Measurements from ENCODE around the gene MBP.
"Not testable (repeated sequence)": the region's sequence is repeated elsewhere in the genome, so short reads cannot be mapped to it uniquely, and the experiment has no call there.

The MBP gene

GRCh38 chr18:76982038-76982437 lies 150.5 kb downstream of the MBP start:
- no peak for DNase-seq

- DNase-seq, result no peak
Observed at GRCh38 chr18:76981396-76981968, 151.1 kb downstream of the MBP start.

- DNase-seq, result no peak
Observed at GRCh38 chr18:76980663-76981395, 151.8 kb downstream of the MBP start.

- no peak for DNase-seq
Observed at GRCh38 chr18:76979906-76980305, 152.7 kb downstream of the MBP start.

- no peak for DNase-seq
Observed at GRCh38 chr18:76979111-76979751, 153.4 kb downstream of the MBP start.

GRCh38 chr18:76978616-76979015 lies 154.0 kb downstream of the MBP start:
- DNase-seq, result no peak

- no peak for DNase-seq
Observed at GRCh38 chr18:76977684-76978232, 154.8 kb downstream of the MBP start.

- DNase-seq, result peak; percentile 86
Observed at GRCh38 chr18:76977108-76977621, 155.4 kb downstream of the MBP start.

GRCh38 chr18:76975577-76976110 lies 156.9 kb downstream of the MBP start:
- no peak for DNase-seq

- no peak for DNase-seq
Observed at GRCh38 chr18:76974386-76974785, 158.2 kb downstream of the MBP start.

GRCh38 chr18:76973520-76974266 lies 158.9 kb downstream of the MBP start:
- no peak for DNase-seq

GRCh38 chr18:76972846-76973519 lies 159.6 kb downstream of the MBP start:
- DNase-seq, result no peak

- no peak for DNase-seq
Observed at GRCh38 chr18:76972241-76972640, 160.3 kb downstream of the MBP start.

GRCh38 chr18:76970770-76971559 lies 161.6 kb downstream of the MBP start:
- DNase-seq, result no peak

- no peak for DNase-seq
Observed at GRCh38 chr18:76967721-76968472, 164.7 kb downstream of the MBP start.

GRCh38 chr18:76967299-76967698 lies 165.3 kb downstream of the MBP start:
- not testable (repeated sequence) for DNase-seq

GRCh38 chr18:76965555-76966151 lies 166.9 kb downstream of the MBP start:
- DNase-seq, result not testable (repeated sequence)

GRCh38 chr18:76963936-76964335 lies 168.6 kb downstream of the MBP start:
- no peak for DNase-seq

- DNase-seq, result no peak
Observed at GRCh38 chr18:76962851-76963250, 169.7 kb downstream of the MBP start.

- no peak for DNase-seq
Observed at GRCh38 chr18:76960528-76961035, 172.0 kb downstream of the MBP start.
